ENCODE data around the gene NMNAT2. TPM values are rescaled to one million over a fixed set of nuclear protein-coding genes. Genes with fewer than 3 reads are reported as not detected.

The NMNAT2 gene
- total and polyA plus RNA-seq, 10 of the 15 experiments (the other 5 are each of a cell fraction or from before 2014, with no cell fraction given), result 0.02 to 2.0 (median 0.60) TPM

- TF ChIP-seq ZNF592 (IDR thresholded peaks at IDR 0.05) (no peak), SP1 (IDR thresholded peaks at IDR 0.05; ENCODE audit: low read depth, low read length) (no peak), PRDM15 (CRISPR knock-in tag; IDR thresholded peaks at IDR 0.05) (no peak), NR2F1 (conservative IDR thresholded peaks at IDR 0.05) (no peak)
These were observed 24.8 kb upstream of the NMNAT2 start (continued) for GRCh38 chr1:183443011-183443410.

- BruUV-seq (replicated peaks), result no TSS peak
- H3K27me3 ChIP-seq (replicated peaks in 1 of 2; ENCODE audit: control insufficient read depth in 2 of 2, insufficient read depth in 2 of 2, low read length in 1 of 2), result 0 out of 4 replicates have a peak, but pooled peaks cover 0 to 3% of the 10 kb centered on the region in 2 experiments
- no peaks in the 10 kb centered on the region for H3K9me3 ChIP-seq (replicated peaks; ENCODE audit: control insufficient read depth, insufficient read depth, low read length)
- H3K9ac ChIP-seq (ENCODE audit: control insufficient read depth, insufficient read depth, low read length), result no peak overlapping the region
- in situ Hi-C loops (cut with MboI) (no loop called here), intact Hi-C loops (cut with micrococcal nuclease; ENCODE audit: unreplicated experiment) (no loop called here)
- no peaks in the 10 kb centered on the region for H4K20me1 ChIP-seq (ENCODE audit: control insufficient read depth, insufficient read depth)
- ChIA-PET RAD21 (ENCODE audit: unreplicated experiment) (no interaction called here), POLR2A (interaction anchor here (0.6 kb wide), 1 partner anchor 692 kb away, joined by 5 read pairs; no protein-coding TSS in a partner anchor), CTCF (no interaction called here), SMC1A (ENCODE audit: uncharacterized antibody, unreplicated experiment) (no interaction called here)
- H3K4me1 ChIP-seq (ENCODE audit: control insufficient read depth, insufficient read depth, low read length), result no peaks in the 10 kb centered on the region
- H3K4me2 ChIP-seq (ENCODE audit: control insufficient read depth, insufficient read depth), result no peak overlapping the region
- DNase-seq (ENCODE audit: low read depth, low spot score), result no peak
- no peak overlapping the region for H3K27ac ChIP-seq (ENCODE audit: control insufficient read depth, insufficient read depth)
- no peak overlapping the region for H2AFZ ChIP-seq (ENCODE audit: control insufficient read depth, low read depth, low read length)
- 24% methylated on average over 2 of the region's 2 CpGs for WGBS (ENCODE audit: insufficient coverage, insufficient replicate concordance, low lambda C conversion rate, missing lambda C conversion rate)
- H3K36me3 ChIP-seq (ENCODE audit: control insufficient read depth in 2 of 2, insufficient read depth in 2 of 2, low read length in 1 of 2), result no peaks in the 10 kb centered on the region
- H3K79me2 ChIP-seq (ENCODE audit: control insufficient read depth, insufficient read depth, low read length), result no peaks in the 10 kb centered on the region
- H3K4me3 ChIP-seq, result no peak overlapping the region
- ATAC-seq, result no peak
- no peak for FAIRE-seq
- TF ChIP-seq ZNF217 (IDR thresholded peaks at IDR 0.05) (no peak), ZNF384 (IDR thresholded peaks at IDR 0.05; ENCODE audit: borderline replicate concordance, low read depth, low read length) (no peak), IKZF2 (IDR thresholded peaks at IDR 0.05) (no peak), POLR2AphosphoS5 (IDR thresholded peaks at IDR 0.05; ENCODE audit: low read length) (no peak), NFYB (IDR thresholded peaks at IDR 0.05; ENCODE audit: insufficient read depth, low read depth, low read length) (no peak), IRF3 (IDR thresholded peaks at IDR 0.05) (no peak), BACH1 (IDR thresholded peaks at IDR 0.05; ENCODE audit: borderline replicate concordance) (no peak), E2F4 (IDR thresholded peaks at IDR 0.05; ENCODE audit: low read depth, low read length) (no peak)
These were observed 19.9 kb upstream of the NMNAT2 start for GRCh38 chr1:183438060-183438459.

All from GM12878 (cell line).